GM23248 (cell line): ENCODE results near the gene GRIN3A.
"Not testable (repeated sequence)": the region's sequence is repeated elsewhere in the genome, so short reads cannot be mapped to it uniquely, and the experiment has no call there.

Source experiments
- EZH2 ChIP-seq: fragments of 200-600 bp; sonication (generic); IDR thresholded peaks from 2 replicates; pipeline ENCODE4 v1.6.1; 2018; ENCODE audit warnings: antibody characterized with exemption, mild to moderate bottlenecking; ENCODE audit not compliant: insufficient read depth, poor library complexity, severe bottlenecking
- EZH2phosphoT487 ChIP-seq: fragments of 200-600 bp; sonication (generic); IDR thresholded peaks from 2 replicates; pipeline ENCODE4 v1.6.1; 2018; ENCODE audit warnings: antibody characterized with exemption, moderate library complexity, mild to moderate bottlenecking, low read depth; ENCODE audit not compliant: insufficient read depth

GRCh38 chr9:101724271-101724670 is 14.2 kb downstream of the GRIN3A start:
- TF ChIP-seq EZH2, EZH2phosphoT487: not testable (repeated sequence)
